GM23338 (cell line): Measurements from ENCODE around the gene PIK3C2G. TPM values are rescaled to one million over a fixed set of nuclear protein-coding genes. Genes with fewer than 3 reads are reported as not detected.

ENCODE experiments used
- ATAC-seq: fragments of 200-7000 bp; cut with Tn5 transposase; 3 replicates; pipeline ENCODE4 v1.9.1; 2020
- DNase-seq: peaks from one replicate; pipeline ENCODE4 v3.0.0-alpha.2; 2015; ENCODE audit warnings: low spot score
- H2AFZ ChIP-seq: fragments of 200-600 bp; sonication (generic); 2 replicates; pipeline ENCODE4 v1.8.0; 2016; ENCODE audit warnings: antibody characterized with exemption, mild to moderate bottlenecking, moderate library complexity
- H3F3A ChIP-seq: fragments of 200-600 bp; sonication (generic); replicated peaks from 2 replicates; pipeline ENCODE4 v1.8.0; 2017; ENCODE audit warnings: antibody characterized with exemption, mixed run types, low read depth
- H3K27ac ChIP-seq: fragments of 200-600 bp; sonication (generic); 2 replicates; pipeline ENCODE4 v1.6.1; 2016; ENCODE audit warnings: low read depth
- H3K27me3 ChIP-seq: fragments of 200-600 bp; sonication (generic); 2 replicates; pipeline ENCODE4 v1.8.0; 2016; ENCODE audit warnings: mild to moderate bottlenecking, mixed run types, moderate library complexity; ENCODE audit not compliant: insufficient read depth
- H3K36me3 ChIP-seq: fragments of 200-600 bp; sonication (generic); 2 replicates; pipeline ENCODE4 v1.8.0; 2016; ENCODE audit warnings: mild to moderate bottlenecking; ENCODE audit not compliant: insufficient read depth
- H3K4me1 ChIP-seq: fragments of 200-600 bp; sonication (generic); 2 replicates; pipeline ENCODE4 v1.8.0; 2016; ENCODE audit warnings: mild to moderate bottlenecking, moderate library complexity; ENCODE audit not compliant: insufficient read depth
- H3K4me2 ChIP-seq: fragments of 200-600 bp; sonication (generic); 2 replicates; pipeline ENCODE4 v1.7.1; 2017; ENCODE audit warnings: mixed run types
- H3K4me3 ChIP-seq: fragments of 200-600 bp; sonication (generic); 2 replicates; pipeline ENCODE4 v1.6.1; 2016; ENCODE audit warnings: mixed run types
- H3K79me2 ChIP-seq: fragments of 200-600 bp; sonication (generic); replicated peaks from 2 replicates; pipeline ENCODE4 v1.8.0; 2017; ENCODE audit warnings: mild to moderate bottlenecking; ENCODE audit not compliant: insufficient read depth
- H3K9me2 ChIP-seq: fragments of 200-600 bp; sonication (generic); 2 replicates; pipeline ENCODE4 v1.8.0; 2017; ENCODE audit not compliant: insufficient read depth
- H4K20me1 ChIP-seq: fragments of 200-600 bp; sonication (generic); replicated peaks from 2 replicates; pipeline ENCODE4 v1.8.0; 2017; ENCODE audit warnings: mild to moderate bottlenecking; ENCODE audit not compliant: insufficient read depth
- H3K27ac Mint-ChIP-seq: 2 replicates; pipeline ENCODE4 v1.8.0; 2020; ENCODE audit warnings: inconsistent platforms, mild to moderate bottlenecking, moderate library complexity, mixed read lengths
- H3K27me3 Mint-ChIP-seq: 3 replicates; pipeline ENCODE4 v1.8.0; 2022; ENCODE audit warnings: low read depth, mild to moderate bottlenecking, moderate library complexity, mixed read lengths, inconsistent platforms; ENCODE audit not compliant: insufficient read depth, poor library complexity
- H3K36me3 Mint-ChIP-seq: 3 replicates; pipeline ENCODE4 v1.8.0; 2021; ENCODE audit warnings: low read depth, mild to moderate bottlenecking, inconsistent platforms, moderate library complexity, mixed read lengths
- H3K4me1 Mint-ChIP-seq: 3 replicates; pipeline ENCODE4 v1.8.0; 2020; ENCODE audit warnings: mild to moderate bottlenecking, inconsistent platforms, mixed read lengths
- H3K4me3 Mint-ChIP-seq: 3 replicates; pipeline ENCODE4 v1.8.0; 2021; ENCODE audit warnings: moderate library complexity, mild to moderate bottlenecking, inconsistent platforms, mixed read lengths
- H3K9me3 Mint-ChIP-seq: 3 replicates; pipeline ENCODE4 v1.8.0; 2020; ENCODE audit warnings: moderate library complexity, mild to moderate bottlenecking, inconsistent platforms, mixed read lengths
- CREB1 ChIP-seq: fragments of 250-450 bp; sonication (Bioruptor Pico); IDR thresholded peaks from 2 replicates; pipeline ENCODE4 v1.5.0; 2020; ENCODE audit warnings: low read depth, mild to moderate bottlenecking, moderate library complexity
- EZH2 ChIP-seq: fragments of 200-600 bp; sonication (generic); IDR thresholded peaks from one replicate; pipeline ENCODE4 v1.8.0; 2017; ENCODE audit warnings: antibody characterized with exemption, mild to moderate bottlenecking, low read depth; ENCODE audit not compliant: unreplicated experiment
- EZH2phosphoT487 ChIP-seq: fragments of 200-600 bp; sonication (generic); IDR thresholded peaks from one replicate; pipeline ENCODE4 v1.8.1; 2018; ENCODE audit warnings: antibody characterized with exemption; ENCODE audit not compliant: unreplicated experiment
- JUNB ChIP-seq: IDR thresholded peaks from one replicate; pipeline ENCODE4 v1.6.1; 2016; ENCODE audit warnings: antibody characterized with exemption; ENCODE audit not compliant: unreplicated experiment
- NANOG ChIP-seq: IDR thresholded peaks from 2 replicates; pipeline ENCODE4 v1.6.1; 2016; ENCODE audit warnings: antibody characterized with exemption, borderline replicate concordance
- POLR2AphosphoS5 ChIP-seq: IDR thresholded peaks from 2 replicates; pipeline ENCODE4 v1.6.1; 2016; ENCODE audit warnings: antibody characterized with exemption, low read depth
- STAT1 ChIP-seq: IDR thresholded peaks from one replicate; pipeline ENCODE4 v1.6.1; 2016; ENCODE audit warnings: antibody characterized with exemption; ENCODE audit not compliant: unreplicated experiment
- ZNF114 ChIP-seq: fragments of 250-450 bp; sonication (Bioruptor Pico); IDR thresholded peaks from 2 replicates; pipeline ENCODE4 v1.5.0; 2020; ENCODE audit warnings: mild to moderate bottlenecking, moderate library complexity
- ZNF331 ChIP-seq: fragments of 250-450 bp; sonication (Bioruptor Pico); IDR thresholded peaks from 2 replicates; pipeline ENCODE4 v1.5.0; 2020; ENCODE audit warnings: low read depth, mild to moderate bottlenecking, moderate library complexity
- polyA plus RNA-seq: library from polyadenylated mRNA; unstranded; fragments of >200 nt; fragmentation: Nextera tagmentation; extraction: Ambion mirVana; gene quantifications from 2 replicates; pipeline ENCODE4 v1.2.1, GENCODE V29; 2016
- total RNA-seq: library from RNA; depleted of rRNA; stranded (reverse); fragments of >200 nt; shearing (Covaris generic); gene quantifications from 2 replicates; pipeline ENCODE4 v1.2.3, GENCODE V29; 2014
- TF ChIP-seq, protein P1 (sequence below): fragments of 250-450 bp; sonication (Bioruptor Pico); IDR thresholded peaks from 2 replicates; pipeline ENCODE4 v1.5.0; 2020; ENCODE audit warnings: mild to moderate bottlenecking, moderate library complexity
- TF ChIP-seq, protein P2 (sequence below): IDR thresholded peaks from one replicate; pipeline ENCODE4 v1.6.1; 2018; ENCODE audit warnings: antibody characterized with exemption; ENCODE audit not compliant: unreplicated experiment
- TF ChIP-seq, protein P3 (sequence below), 2 experiments: fragments of 200-600 bp in 1 of 2; sonication (generic) in 1 of 2; conservative IDR thresholded peaks; 2 replicates each; pipeline versions ENCODE4 v1.5.1 to v1.6.1; 2016 to 2017; ENCODE audit warnings: antibody characterized with exemption in 2 of 2, low read depth in 2 of 2, mild to moderate bottlenecking in 2 of 2, moderate library complexity in 1 of 2
- TF ChIP-seq, protein P4 (sequence below): IDR thresholded peaks from 2 replicates; pipeline ENCODE4 v1.6.1; 2016; ENCODE audit warnings: antibody characterized with exemption

Gene PIK3C2G
- total and polyA plus RNA-seq, 2 experiments from 2014 or later: not detected

DNA sequence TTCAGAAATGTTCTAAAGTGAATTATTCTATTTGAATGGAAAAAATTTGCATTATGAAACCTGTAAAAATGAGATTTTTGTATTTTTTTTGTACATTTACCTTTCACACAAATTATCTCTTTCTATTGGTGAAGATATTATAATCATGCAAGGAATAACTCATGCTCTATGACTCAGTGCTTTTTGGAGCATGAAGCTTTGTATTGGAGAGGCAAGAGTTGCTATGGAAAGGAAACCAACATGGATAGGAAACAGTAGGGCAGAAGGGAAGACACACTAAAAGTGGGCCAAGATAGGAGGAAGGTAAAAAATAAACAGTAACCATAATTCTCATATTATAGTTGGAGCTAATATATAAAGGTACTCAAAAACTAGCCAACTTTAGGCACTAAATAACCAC lies 397.5 kb downstream of the PIK3C2G start:
- Mint-ChIP-seq H3K36me3 (no peaks in the 10 kb centered on the region), H3K9me3 (no peaks in the 10 kb centered on the region), H3K4me1 (peaks cover 4% of the 10 kb centered on the region; the same call in 1 of the 3 replicates), H3K27ac (no peak overlapping the region), H3K27me3 (no peaks in the 10 kb centered on the region), H3K4me3 (no peak overlapping the region)
- H3K36me3 ChIP-seq: no peaks in the 10 kb centered on the region
- ATAC-seq (no peak), DNase-seq (no peak)
- H3K79me2 ChIP-seq: no peaks in the 10 kb centered on the region
- no peaks in the 10 kb centered on the region for H3K4me1 ChIP-seq
- TF ChIP-seq ZNF114 (CRISPR knock-in tag) (no peak), EZH2phosphoT487 (no peak), ZNF331 (no peak), STAT1 (no peak), CREB1 (CRISPR knock-in tag) (no peak), EZH2 (no peak), POLR2AphosphoS5 (no peak), JUNB (no peak), NANOG (no peak)
- TF ChIP-seq, protein P1, sequence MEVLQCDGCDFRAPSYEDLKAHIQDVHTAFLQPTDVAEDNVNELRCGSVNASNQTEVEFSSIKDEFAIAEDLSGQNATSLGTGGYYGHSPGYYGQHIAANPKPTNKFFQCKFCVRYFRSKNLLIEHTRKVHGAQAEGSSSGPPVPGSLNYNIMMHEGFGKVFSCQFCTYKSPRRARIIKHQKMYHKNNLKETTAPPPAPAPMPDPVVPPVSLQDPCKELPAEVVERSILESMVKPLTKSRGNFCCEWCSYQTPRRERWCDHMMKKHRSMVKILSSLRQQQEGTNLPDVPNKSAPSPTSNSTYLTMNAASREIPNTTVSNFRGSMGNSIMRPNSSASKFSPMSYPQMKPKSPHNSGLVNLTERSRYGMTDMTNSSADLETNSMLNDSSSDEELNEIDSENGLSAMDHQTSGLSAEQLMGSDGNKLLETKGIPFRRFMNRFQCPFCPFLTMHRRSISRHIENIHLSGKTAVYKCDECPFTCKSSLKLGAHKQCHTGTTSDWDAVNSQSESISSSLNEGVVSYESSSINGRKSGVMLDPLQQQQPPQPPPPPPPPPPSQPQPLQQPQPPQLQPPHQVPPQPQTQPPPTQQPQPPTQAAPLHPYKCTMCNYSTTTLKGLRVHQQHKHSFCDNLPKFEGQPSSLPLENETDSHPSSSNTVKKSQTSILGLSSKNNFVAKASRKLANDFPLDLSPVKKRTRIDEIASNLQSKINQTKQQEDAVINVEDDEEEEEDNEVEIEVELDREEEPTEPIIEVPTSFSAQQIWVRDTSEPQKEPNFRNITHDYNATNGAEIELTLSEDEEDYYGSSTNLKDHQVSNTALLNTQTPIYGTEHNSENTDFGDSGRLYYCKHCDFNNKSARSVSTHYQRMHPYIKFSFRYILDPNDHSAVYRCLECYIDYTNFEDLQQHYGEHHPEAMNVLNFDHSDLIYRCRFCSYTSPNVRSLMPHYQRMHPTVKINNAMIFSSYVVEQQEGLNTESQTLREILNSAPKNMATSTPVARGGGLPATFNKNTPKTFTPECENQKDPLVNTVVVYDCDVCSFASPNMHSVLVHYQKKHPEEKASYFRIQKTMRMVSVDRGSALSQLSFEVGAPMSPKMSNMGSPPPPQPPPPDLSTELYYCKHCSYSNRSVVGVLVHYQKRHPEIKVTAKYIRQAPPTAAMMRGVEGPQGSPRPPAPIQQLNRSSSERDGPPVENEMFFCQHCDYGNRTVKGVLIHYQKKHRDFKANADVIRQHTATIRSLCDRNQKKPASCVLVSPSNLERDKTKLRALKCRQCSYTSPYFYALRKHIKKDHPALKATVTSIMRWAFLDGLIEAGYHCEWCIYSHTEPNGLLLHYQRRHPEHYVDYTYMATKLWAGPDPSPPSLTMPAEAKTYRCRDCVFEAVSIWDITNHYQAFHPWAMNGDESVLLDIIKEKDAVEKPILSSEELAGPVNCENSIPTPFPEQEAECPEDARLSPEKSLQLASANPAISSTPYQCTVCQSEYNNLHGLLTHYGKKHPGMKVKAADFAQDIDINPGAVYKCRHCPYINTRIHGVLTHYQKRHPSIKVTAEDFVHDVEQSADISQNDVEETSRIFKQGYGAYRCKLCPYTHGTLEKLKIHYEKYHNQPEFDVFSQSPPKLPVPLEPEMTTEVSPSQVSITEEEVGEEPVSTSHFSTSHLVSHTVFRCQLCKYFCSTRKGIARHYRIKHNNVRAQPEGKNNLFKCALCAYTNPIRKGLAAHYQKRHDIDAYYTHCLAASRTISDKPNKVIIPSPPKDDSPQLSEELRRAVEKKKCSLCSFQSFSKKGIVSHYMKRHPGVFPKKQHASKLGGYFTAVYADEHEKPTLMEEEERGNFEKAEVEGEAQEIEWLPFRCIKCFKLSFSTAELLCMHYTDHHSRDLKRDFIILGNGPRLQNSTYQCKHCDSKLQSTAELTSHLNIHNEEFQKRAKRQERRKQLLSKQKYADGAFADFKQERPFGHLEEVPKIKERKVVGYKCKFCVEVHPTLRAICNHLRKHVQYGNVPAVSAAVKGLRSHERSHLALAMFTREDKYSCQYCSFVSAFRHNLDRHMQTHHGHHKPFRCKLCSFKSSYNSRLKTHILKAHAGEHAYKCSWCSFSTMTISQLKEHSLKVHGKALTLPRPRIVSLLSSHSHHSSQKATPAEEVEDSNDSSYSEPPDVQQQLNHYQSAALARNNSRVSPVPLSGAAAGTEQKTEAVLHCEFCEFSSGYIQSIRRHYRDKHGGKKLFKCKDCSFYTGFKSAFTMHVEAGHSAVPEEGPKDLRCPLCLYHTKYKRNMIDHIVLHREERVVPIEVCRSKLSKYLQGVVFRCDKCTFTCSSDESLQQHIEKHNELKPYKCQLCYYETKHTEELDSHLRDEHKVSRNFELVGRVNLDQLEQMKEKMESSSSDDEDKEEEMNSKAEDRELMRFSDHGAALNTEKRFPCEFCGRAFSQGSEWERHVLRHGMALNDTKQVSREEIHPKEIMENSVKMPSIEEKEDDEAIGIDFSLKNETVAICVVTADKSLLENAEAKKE (CRISPR knock-in tag): no peak
- TF ChIP-seq, protein P2, sequence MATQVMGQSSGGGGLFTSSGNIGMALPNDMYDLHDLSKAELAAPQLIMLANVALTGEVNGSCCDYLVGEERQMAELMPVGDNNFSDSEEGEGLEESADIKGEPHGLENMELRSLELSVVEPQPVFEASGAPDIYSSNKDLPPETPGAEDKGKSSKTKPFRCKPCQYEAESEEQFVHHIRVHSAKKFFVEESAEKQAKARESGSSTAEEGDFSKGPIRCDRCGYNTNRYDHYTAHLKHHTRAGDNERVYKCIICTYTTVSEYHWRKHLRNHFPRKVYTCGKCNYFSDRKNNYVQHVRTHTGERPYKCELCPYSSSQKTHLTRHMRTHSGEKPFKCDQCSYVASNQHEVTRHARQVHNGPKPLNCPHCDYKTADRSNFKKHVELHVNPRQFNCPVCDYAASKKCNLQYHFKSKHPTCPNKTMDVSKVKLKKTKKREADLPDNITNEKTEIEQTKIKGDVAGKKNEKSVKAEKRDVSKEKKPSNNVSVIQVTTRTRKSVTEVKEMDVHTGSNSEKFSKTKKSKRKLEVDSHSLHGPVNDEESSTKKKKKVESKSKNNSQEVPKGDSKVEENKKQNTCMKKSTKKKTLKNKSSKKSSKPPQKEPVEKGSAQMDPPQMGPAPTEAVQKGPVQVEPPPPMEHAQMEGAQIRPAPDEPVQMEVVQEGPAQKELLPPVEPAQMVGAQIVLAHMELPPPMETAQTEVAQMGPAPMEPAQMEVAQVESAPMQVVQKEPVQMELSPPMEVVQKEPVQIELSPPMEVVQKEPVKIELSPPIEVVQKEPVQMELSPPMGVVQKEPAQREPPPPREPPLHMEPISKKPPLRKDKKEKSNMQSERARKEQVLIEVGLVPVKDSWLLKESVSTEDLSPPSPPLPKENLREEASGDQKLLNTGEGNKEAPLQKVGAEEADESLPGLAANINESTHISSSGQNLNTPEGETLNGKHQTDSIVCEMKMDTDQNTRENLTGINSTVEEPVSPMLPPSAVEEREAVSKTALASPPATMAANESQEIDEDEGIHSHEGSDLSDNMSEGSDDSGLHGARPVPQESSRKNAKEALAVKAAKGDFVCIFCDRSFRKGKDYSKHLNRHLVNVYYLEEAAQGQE: no peak
- TF ChIP-seq, protein P3, sequence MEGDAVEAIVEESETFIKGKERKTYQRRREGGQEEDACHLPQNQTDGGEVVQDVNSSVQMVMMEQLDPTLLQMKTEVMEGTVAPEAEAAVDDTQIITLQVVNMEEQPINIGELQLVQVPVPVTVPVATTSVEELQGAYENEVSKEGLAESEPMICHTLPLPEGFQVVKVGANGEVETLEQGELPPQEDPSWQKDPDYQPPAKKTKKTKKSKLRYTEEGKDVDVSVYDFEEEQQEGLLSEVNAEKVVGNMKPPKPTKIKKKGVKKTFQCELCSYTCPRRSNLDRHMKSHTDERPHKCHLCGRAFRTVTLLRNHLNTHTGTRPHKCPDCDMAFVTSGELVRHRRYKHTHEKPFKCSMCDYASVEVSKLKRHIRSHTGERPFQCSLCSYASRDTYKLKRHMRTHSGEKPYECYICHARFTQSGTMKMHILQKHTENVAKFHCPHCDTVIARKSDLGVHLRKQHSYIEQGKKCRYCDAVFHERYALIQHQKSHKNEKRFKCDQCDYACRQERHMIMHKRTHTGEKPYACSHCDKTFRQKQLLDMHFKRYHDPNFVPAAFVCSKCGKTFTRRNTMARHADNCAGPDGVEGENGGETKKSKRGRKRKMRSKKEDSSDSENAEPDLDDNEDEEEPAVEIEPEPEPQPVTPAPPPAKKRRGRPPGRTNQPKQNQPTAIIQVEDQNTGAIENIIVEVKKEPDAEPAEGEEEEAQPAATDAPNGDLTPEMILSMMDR (conservative IDR thresholded peaks at IDR 0.05; ENCODE audit: low read depth in 2 of 2): no peak
- TF ChIP-seq, protein P4, sequence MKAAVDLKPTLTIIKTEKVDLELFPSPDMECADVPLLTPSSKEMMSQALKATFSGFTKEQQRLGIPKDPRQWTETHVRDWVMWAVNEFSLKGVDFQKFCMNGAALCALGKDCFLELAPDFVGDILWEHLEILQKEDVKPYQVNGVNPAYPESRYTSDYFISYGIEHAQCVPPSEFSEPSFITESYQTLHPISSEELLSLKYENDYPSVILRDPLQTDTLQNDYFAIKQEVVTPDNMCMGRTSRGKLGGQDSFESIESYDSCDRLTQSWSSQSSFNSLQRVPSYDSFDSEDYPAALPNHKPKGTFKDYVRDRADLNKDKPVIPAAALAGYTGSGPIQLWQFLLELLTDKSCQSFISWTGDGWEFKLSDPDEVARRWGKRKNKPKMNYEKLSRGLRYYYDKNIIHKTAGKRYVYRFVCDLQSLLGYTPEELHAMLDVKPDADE: no peak
- H3K4me2 ChIP-seq: no peak overlapping the region
- H3K27me3 ChIP-seq: no peaks in the 10 kb centered on the region
- no peak overlapping the region for H3K27ac ChIP-seq
- no peaks in the 10 kb centered on the region for H4K20me1 ChIP-seq
- H2AFZ ChIP-seq: no peak overlapping the region
- no peaks in the 10 kb centered on the region for H3F3A ChIP-seq
- no peak overlapping the region for H3K4me3 ChIP-seq
- no peaks in the 10 kb centered on the region for H3K9me2 ChIP-seq
